GM19193 (cell line): ENCODE measurements around the gene SPRR3.

Source experiments
- POLR2A ChIP-seq: IDR thresholded peaks from 4 replicates; pipeline ENCODE4 v1.6.1; 2011; ENCODE audit not compliant: insufficient read depth, insufficient read length; ENCODE audit errors: extremely low read depth

The SPRR3 gene

GRCh38 chr1:153000294-153000693 lies 1.3 kb upstream of the SPRR3 start:
- no peak for TF ChIP-seq POLR2A

- no peak for TF ChIP-seq POLR2A
Observed at GRCh38 chr1:153023109-153023508, 21.6 kb downstream of the SPRR3 start.

DNA sequence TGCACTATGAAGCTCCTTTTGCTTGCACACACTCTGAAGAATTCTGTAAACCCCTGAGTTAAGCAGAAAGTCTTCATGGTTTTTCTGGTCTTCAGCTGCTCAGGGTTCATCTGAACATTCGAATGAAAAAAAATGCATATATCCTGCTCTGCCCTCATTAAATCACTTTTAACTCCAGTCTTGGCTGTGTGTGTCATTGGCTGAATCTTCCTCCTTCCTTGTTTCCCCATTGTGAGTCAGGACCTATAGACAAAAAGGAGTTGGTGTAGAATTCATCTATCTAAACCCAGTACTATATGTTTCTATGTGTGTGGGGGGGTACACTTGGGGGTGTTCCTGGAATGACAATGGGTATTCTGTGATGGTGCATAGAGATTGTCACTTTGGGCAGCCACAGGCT lies 22.9 kb downstream of the SPRR3 start:
- TF ChIP-seq POLR2A: no peak

DNA sequence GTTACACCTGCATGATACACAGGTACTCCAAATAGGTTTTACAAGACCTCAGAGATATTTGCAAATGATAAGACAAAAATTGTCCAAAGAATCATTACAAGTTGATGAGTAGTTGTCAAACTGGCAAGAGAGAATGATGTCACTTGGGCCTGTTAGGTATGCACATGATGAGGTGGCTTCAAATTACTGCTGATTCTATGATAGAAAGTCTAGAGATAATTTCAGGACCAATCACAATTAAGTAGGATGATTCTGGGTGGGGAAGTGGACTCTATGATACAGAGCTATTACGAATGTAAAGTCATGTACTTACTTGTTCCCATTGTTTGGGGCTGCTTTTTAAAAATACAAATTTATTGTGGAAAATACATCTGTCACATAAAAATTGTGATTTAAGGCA lies 24.2 kb downstream of the SPRR3 start:
- no peak for TF ChIP-seq POLR2A

DNA sequence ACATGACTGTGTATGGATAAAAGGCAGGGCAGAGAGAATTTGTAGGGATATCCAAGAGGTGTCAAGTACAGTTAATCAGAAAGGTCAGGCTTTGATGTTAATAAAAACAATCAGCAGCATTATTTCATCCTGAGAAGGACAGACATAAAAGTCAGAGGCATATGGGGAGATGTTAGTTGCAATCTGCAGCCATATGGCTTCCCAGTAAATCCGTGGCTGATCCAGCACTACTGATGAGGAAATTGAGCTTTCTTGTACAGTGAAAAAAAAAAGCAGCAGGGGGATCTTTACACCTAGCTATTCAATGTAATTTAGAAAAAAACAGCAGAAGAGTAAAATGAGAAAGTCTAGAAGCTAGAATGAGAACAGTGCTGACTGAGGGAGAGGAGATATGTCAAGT lies 27.2 kb downstream of the SPRR3 start:
- no peak for TF ChIP-seq POLR2A

- TF ChIP-seq POLR2A: no peak
Observed at GRCh38 chr1:153030895-153031294, 29.3 kb downstream of the SPRR3 start, which contains the start of gene SPRR1B. Gene SPRR1B (plus strand): TSS chr1:153031203. CDS start chr1:153032346, 1,143 bp downstream.

GRCh38 chr1:153032073-153032472 lies 30.5 kb downstream of the SPRR3 start:
- TF ChIP-seq POLR2A: no peak

DNA sequence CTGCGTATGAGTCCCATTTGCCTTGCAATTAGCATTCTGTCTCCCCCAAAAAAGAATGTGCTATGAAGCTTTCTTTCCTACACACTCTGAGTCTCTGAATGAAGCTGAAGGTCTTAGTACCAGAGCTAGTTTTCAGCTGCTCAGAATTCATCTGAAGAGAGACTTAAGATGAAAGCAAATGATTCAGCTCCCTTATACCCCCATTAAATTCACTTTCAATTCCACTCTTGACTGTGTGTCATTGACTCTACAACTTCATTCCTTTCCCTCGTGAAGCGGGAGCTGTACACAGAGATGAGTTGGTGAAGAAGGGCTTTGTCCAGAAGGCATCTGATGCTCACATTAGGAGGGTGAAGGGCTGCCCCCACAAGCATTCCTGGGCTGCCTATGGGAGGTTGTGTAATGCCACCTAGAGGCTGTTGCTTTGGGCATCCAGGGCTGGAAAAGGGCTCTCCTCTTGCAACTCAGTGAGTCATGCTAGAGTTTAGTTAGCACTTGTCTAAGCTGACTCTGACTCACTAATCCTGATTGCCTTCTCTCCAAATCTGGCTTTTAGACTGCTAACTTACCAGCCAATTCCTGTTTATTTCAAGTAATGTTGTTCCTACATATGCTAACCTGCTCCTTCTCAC lies 31.2 kb downstream of the SPRR3 start:
- no peak for TF ChIP-seq POLR2A

GRCh38 chr1:153035211-153035610 lies 33.7 kb downstream of the SPRR3 start:
- no peak for TF ChIP-seq POLR2A

DNA sequence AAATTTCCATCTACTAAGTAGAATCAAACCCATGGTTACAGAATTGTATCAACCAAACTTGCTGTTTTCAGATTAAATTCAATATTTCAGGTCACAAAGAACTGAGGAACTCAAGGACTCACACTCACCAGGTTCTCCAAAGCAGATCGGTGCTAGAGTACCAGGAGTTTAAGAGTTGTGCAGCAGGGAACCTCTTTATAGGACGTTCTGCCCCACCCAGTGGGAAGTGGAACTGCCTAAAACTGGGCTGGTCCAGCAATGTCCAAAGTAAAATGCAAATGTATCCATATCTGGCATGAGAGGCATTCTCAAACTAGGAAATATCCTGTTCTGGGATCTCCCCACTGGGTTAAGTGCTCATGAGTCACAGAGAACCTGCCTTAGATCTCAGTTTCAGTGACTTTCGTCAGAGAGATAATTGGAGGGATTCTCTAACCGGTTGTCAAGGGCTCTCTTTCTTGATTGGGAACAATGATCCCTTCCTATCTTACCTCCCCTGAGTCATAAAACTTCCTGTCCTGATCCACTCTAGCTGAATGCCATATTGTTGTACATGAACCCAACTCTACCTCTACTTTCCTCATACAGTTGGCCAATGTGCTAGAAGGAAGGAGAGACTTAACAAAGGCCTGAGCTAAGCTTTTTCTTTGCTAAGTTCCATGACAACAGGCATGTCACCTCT lies 39.5 kb downstream of the SPRR3 start, which contains the start of gene SPRR2D:
SPRR2D (minus strand) TSS at position 171 of the 682 bp plus-strand sequence. CDS start 774 bp downstream, outside the sequence.
- no peak for TF ChIP-seq POLR2A

DNA sequence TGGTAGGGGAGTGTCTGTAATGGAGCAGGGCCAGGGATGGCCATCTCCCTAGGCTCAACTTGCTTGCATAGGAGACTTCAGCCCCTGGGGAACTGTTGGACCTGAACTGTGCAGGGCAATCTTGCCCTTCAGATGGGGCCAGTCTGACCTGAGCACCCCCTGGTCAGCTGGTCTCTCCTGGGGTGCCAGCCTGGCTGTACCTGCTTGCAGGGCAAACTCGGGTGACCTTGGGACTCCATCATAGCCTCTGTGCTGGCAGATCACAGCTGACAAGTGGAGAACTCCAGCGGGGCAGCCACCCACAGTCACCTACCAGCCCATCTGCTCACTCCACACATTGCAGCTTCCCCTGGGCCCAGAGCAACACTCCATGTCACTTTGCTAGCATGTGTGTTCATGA lies 47.7 kb downstream of the SPRR3 start:
- TF ChIP-seq POLR2A: no peak
